Activated T-cell treated with anti-CD3 and anti-CD28 coated beads, Interleukin-2, amount 50 U/mL, for 24 hours (primary cell): ENCODE results near the gene NAB1.
"Not testable (repeated sequence)": the region's sequence is repeated elsewhere in the genome, so short reads cannot be mapped to it uniquely, and the experiment has no call there.

Experiments used
- DNase-seq: peaks from one replicate; pipeline ENCODE4 v3.0.0-alpha.2; 2020
- H3K27ac Mint-ChIP-seq: 2 replicates; pipeline ENCODE4 v1.8.0; 2020; ENCODE audit warnings: mild to moderate bottlenecking, mixed read lengths
- H3K27me3 Mint-ChIP-seq: 2 replicates; pipeline ENCODE4 v1.8.0; 2020; ENCODE audit warnings: mixed read lengths
- H3K36me3 Mint-ChIP-seq: 2 replicates; pipeline ENCODE4 v1.8.0; 2020; ENCODE audit warnings: low read depth, mixed read lengths
- H3K4me1 Mint-ChIP-seq: 2 replicates; pipeline ENCODE4 v1.8.0; 2020; ENCODE audit warnings: low read depth, mixed read lengths
- H3K4me3 Mint-ChIP-seq: 2 replicates; pipeline ENCODE4 v1.8.0; 2020; ENCODE audit warnings: mild to moderate bottlenecking, moderate library complexity, mixed read lengths
- H3K9me3 Mint-ChIP-seq: 2 replicates; pipeline ENCODE4 v1.8.0; 2020; ENCODE audit warnings: mixed read lengths

Gene NAB1, protein sequence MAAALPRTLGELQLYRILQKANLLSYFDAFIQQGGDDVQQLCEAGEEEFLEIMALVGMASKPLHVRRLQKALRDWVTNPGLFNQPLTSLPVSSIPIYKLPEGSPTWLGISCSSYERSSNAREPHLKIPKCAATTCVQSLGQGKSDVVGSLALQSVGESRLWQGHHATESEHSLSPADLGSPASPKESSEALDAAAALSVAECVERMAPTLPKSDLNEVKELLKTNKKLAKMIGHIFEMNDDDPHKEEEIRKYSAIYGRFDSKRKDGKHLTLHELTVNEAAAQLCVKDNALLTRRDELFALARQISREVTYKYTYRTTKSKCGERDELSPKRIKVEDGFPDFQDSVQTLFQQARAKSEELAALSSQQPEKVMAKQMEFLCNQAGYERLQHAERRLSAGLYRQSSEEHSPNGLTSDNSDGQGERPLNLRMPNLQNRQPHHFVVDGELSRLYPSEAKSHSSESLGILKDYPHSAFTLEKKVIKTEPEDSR

DNA sequence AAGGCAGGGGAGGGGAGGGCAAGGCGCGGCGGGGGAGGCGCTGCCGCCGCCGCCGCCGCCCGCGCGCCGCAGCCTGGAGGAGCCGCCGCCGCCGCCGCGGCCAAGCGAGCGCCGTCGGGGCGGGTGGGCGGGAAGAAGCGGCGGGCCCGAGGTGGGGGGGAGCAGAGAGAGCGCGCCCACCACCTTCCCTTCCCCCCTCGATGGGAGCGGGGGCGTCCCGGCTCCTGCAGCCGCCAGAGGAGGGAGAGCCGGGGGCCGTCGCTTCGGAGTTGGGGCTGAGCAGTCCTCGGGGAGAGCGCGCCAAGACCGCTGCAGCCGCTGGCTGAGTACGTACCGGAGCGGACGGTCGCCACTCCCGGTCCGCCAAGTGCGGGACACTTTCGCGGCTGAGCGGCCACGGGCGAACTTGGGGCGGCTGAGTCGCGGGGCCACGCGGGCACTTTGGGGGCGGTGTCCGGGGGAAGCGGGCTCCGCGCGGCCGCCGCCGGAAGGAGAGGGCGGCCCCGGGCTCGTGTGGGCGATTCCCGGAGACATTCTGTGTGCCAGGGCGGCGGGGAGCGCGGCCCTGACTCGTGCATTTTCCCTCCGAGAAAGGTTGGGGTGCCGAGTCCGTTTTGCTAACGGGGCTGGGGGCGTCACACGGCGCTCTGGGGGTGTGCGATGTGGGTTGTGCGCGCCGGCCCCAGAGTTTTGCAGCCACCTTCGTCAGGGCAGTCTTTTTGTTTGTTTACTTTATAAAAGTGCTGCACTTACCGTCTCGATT, at the start of gene NAB1:
TSS of gene NAB1 (plus strand) at position 49 of the 763 bp plus-strand sequence. CDS start 10,094 bp downstream, outside the sequence.
- Mint-ChIP-seq H3K27ac (peak within 1 kb of the TSS; percentile 97), H3K9me3 (no peaks in the 10 kb centered on the region), H3K36me3 (peaks cover 22% of the 10 kb centered on the region), H3K4me3 (peak within 1 kb of the TSS; percentile 85), H3K27me3 (no peaks in the 10 kb centered on the region), H3K4me1 (peaks cover 46% of the 10 kb centered on the region)
- peak; percentile 80 for DNase-seq

DNA sequence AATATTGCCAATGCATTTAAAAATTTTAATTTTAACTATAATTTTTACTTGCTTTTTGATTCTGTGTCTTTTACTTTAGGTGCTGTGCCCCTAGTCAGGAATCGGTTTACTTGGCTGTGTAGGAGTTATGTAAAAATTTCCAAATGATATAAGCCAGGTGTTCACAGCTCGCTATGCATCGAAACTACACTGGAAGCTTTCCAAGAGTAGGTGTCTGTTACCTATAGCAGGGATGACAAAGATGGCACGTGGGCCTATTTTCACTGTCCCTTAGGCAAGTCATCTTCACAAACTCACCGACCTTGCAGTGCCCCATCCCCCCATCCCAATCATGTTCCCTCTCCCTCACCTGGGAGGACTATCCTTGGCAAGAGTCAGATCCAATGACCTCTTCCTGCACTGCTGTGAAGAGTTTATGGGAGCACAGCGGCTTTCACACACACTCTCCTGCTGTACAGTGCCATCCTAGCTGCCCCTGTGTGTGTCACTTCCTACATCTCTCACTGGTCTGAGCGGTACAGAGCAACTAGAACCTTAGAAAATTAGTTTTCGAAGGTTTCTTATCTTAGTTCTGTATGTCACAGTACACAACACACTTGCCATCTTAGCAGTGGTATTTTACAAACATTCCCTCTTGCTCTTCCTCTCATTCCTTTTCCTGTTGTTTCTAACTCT, 49.2 kb upstream of the NAB1 start:
- Mint-ChIP-seq H3K4me3 (no peak overlapping the region), H3K9me3 (no peaks in the 10 kb centered on the region), H3K4me1 (peaks cover 15% of the 10 kb centered on the region), H3K27me3 (no peaks in the 10 kb centered on the region), H3K36me3 (no peaks in the 10 kb centered on the region), H3K27ac (no peak overlapping the region)
- no peak for DNase-seq

DNA sequence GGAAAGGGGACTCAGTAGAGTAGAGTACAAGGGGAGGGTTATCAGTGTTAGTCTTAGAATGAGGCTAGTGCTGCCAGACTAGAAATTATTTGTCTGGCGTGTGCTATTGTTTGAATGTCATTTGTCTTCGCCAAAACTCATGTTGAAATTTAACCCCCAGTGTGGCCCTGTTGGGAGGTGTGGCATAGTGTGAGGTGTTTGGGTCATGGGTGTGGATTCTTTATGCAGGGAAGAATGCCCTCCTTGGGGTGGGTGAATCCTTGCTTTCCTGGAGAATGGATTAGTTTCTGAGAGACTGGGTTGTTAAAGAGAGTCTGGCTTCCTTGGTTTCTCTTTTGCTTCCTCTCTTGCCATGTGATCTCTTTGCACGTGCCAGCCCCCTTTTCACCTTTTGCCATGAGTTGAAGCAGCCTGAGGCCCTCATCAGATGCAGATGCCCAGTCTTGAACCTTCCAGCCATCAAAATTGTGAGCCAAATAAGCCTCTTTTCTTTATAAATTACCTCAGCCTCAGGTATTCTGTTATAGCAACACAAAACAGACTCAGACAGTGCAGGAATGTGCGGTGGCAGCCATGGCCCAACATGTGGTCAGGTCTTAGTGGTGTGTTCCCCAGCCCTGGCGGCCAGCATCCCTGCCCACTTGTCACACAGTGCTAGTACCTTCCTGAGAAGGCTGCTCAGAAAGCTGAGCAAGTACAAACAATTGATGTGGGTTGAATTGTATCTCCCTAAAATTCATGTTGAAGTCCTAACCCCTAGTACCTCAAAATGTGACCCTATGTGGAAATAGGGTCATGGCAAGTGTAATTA, 48.4 kb upstream of the NAB1 start:
- Mint-ChIP-seq H3K4me1 (peaks cover 15% of the 10 kb centered on the region), H3K36me3 (no peaks in the 10 kb centered on the region), H3K9me3 (no peaks in the 10 kb centered on the region), H3K27ac (no peak overlapping the region), H3K27me3 (no peaks in the 10 kb centered on the region), H3K4me3 (no peak overlapping the region)
- DNase-seq, result no peak

DNA sequence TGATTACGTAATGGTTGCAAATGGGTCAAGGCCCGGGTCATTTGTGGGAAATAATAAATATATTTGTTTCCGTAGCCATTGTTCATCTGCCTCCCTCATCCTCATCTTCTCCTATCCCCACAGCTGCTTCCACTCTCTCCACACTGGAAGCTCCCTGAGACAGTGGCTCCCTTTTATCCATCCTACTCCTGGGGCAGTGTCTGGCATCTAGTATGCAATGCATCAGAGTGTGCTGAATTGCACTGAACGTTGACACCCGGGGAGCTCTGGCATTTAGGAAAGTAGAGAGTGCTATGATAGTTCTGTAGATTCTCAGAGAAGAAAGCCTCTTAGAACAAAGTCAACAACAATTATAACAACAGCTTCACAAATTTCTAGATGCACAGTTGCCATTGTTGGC, 45.5 kb upstream of the NAB1 start:
- peaks cover 17% of the 10 kb centered on the region for H3K4me1 Mint-ChIP-seq
- no peak overlapping the region for H3K27ac Mint-ChIP-seq
- H3K9me3 Mint-ChIP-seq, result no peaks in the 10 kb centered on the region
- no peak for DNase-seq
- no peaks in the 10 kb centered on the region for H3K36me3 Mint-ChIP-seq
- H3K27me3 Mint-ChIP-seq, result no peaks in the 10 kb centered on the region
- H3K4me3 Mint-ChIP-seq, result no peak overlapping the region

DNA sequence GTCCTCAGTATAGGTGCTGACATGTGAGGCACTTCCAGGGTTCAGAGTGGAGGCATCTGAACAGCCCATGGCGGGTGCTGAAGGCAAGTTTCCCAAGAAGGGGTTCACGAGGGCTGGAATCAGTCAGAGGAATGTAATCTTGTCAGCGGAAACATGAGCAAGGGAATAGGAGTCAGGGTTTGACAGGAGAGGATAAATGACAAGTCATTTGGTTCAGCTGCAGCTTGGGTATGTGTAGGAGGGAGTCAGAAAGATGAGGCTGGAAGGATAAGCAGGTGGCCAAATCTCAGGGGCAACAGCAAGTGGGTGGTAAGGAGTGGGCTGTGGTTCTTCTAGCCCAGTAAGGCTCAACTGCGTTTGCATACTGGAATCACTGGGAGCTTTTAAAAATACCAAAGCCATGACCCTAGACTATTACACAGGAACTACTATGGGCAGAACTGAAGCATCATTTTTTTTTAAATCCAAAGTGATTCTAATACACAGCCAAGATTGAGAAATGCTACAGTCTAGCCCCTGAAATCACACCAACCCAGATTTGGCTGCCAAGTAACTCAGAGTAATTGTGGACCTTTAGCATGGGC, 41.8 kb upstream of the NAB1 start:
- H3K36me3 Mint-ChIP-seq, result no peaks in the 10 kb centered on the region
- no peaks in the 10 kb centered on the region for H3K9me3 Mint-ChIP-seq
- peaks cover 1% of the 10 kb centered on the region for H3K4me1 Mint-ChIP-seq
- H3K27me3 Mint-ChIP-seq, result no peaks in the 10 kb centered on the region
- H3K27ac Mint-ChIP-seq, result no peak overlapping the region
- no peak overlapping the region for H3K4me3 Mint-ChIP-seq
- no peak for DNase-seq

DNA sequence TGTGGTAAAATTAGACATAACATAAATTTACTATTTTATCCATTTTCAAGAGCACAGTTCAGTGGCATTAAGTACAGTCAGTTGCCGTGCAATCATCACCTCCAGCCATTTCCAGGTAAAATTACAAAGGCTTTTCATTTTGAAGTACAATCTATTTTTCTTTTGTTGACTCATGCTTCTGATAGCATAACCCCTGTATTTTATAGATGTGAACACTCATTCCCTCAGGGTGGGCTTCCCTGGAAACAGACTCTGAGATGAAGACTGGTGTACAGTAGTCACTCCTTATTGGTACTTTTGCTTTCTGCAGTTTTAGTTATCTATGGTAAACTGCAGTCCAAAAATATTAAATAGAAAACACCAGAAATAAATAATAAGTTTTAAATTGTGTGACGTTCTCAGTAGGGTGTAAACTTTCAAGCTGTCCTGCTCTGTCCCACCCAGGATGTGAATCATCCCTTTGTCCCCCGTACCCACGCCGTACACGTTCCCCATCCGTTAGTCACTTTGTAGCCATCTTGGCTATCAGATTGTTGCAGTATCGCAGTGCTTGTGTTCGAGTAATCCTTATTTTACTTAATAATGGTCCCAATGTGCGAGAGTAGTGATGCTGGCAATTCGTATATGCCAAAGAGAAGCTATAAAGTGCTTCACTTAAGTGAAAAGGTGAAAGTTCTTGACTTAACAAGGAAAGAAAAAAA, 41.1 kb upstream of the NAB1 start:
- no peaks in the 10 kb centered on the region for H3K27me3 Mint-ChIP-seq
- DNase-seq, result no peak
- H3K9me3 Mint-ChIP-seq, result no peaks in the 10 kb centered on the region
- no peak overlapping the region for H3K4me3 Mint-ChIP-seq
- no peaks in the 10 kb centered on the region for H3K36me3 Mint-ChIP-seq
- H3K27ac Mint-ChIP-seq, result no peak overlapping the region
- peaks cover 1% of the 10 kb centered on the region for H3K4me1 Mint-ChIP-seq

DNA sequence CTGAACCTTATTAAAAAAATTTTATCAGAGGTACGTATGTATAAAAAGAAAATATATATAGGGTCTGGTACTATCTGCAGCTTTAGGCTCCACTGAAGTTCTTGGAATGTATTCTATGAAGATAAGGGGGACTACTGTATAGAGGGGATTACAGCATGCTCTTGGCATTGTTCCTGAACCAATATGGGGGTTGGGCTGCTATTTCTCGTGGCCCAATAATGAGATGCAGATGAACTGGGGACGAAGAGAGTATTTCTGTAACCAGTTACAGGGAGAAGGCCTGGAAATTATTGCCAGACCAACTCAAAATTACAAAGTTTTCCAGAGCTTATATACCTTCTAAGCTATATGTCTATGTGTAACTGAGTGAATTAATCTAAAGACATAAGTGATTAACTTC, 40.0 kb upstream of the NAB1 start:
- not testable (repeated sequence) for H3K27ac Mint-ChIP-seq, DNase-seq, H3K9me3 Mint-ChIP-seq, H3K27me3 Mint-ChIP-seq, H3K4me3 Mint-ChIP-seq, H3K4me1 Mint-ChIP-seq, H3K36me3 Mint-ChIP-seq

DNA sequence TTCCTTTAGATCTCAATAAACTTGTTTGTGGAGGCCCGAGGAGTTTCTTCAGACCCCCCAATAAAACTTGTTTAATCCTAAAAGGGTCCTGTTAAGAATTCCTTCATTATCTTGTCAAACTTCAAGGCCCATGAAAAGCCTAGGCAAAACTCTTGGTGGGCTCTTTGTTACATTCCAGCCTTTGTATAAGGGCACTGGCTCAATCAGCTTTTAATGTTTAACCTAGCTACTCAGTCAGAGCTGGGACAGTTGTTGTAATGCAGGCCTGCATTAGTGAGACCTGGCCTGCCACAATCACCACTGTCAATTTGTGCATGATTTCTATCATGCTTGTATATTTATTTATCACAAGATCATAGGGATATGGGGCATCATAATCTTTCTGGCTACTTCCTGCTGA, 39.5 kb upstream of the NAB1 start:
- not testable (repeated sequence) for H3K4me1 Mint-ChIP-seq, H3K27me3 Mint-ChIP-seq, H3K9me3 Mint-ChIP-seq

DNA sequence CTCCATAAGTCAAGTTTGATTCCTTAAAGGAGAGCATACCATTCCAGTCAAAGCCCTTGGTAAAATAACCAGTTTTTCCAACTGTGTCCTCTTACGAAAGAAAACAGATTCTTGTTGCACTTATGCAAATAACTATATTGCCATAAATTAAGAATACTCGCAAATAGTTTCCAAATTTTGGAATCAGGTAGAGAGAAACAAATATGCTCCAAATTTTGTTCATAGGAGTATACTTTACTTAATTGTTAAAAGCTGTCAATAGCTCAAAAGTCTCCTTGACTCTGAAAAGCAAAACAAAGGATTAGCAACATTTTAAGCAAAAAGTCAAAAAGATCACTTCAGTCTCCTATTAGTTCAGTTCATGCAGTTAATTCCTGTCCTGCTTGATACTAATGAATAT, 38.4 kb upstream of the NAB1 start:
- not testable (repeated sequence) for H3K36me3 Mint-ChIP-seq

More for the DNA sequence above, 39.5 kb upstream of the NAB1 start:
- H3K36me3 Mint-ChIP-seq, H3K27ac Mint-ChIP-seq, H3K4me3 Mint-ChIP-seq, DNase-seq: not testable (repeated sequence)

DNA sequence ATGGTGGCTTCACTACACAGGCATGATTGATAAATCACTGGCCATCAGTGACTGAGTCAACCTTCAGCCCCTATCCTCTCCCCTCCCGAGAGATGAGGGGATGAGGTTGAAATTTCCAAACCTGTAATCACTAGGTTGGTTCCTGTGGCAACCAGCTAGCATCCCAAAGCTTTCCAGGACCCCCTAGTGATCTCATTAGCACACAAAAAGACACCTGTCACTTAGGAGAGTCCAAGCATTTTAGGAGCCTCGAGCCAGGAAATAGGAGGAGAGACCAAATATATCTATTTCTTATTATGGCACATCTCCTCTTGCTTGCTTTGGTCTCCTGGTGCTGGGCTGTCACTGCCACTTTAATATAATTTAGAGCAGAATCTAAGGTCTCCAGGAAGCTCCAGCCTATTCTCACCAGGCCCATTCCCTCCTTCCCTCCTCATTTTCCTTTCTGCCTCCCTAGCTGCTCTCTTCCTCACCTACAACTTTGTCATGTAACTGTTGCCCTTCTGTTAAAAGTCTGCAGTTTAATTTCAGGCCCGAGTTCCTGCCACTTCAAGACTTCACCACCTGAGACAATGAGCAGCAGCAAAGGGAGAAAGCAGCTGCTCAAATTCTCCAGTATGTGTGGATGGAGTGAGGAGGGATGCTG, 33.2 kb upstream of the NAB1 start:
- H3K4me1 Mint-ChIP-seq, result no peaks in the 10 kb centered on the region
- H3K27me3 Mint-ChIP-seq, result no peaks in the 10 kb centered on the region
- H3K36me3 Mint-ChIP-seq, result no peaks in the 10 kb centered on the region
- H3K4me3 Mint-ChIP-seq, result no peak overlapping the region
- H3K9me3 Mint-ChIP-seq, result peaks cover 1% of the 10 kb centered on the region
- no peak overlapping the region for H3K27ac Mint-ChIP-seq
- DNase-seq, result no peak

More for the DNA sequence above, 38.4 kb upstream of the NAB1 start:
- H3K4me1 Mint-ChIP-seq, H3K27ac Mint-ChIP-seq, H3K9me3 Mint-ChIP-seq, DNase-seq, H3K27me3 Mint-ChIP-seq, H3K4me3 Mint-ChIP-seq: not testable (repeated sequence)

DNA sequence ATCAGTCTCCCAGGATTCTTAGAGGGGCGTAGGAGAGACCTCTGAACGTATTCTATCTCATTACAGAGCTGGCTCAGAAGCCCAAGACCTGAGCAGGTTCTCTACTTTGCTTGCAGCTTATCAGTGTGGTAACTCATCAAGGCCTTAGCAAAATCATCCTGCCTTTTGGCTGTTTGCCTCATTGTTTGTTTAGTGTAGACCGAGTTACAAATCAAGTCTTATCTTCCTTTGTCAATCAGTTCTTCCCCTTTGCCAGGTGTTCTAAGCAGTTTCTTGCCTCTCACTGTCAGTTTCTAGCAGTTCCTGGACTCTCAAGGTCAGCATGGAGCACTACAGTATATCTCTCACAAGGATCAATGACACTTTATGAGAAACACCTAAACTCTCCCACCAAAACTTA, 30.9 kb upstream of the NAB1 start:
- Mint-ChIP-seq H3K4me1 (no peaks in the 10 kb centered on the region), H3K9me3 (peaks cover 1% of the 10 kb centered on the region), H3K27me3 (no peaks in the 10 kb centered on the region), H3K36me3 (no peaks in the 10 kb centered on the region), H3K4me3 (no peak overlapping the region), H3K27ac (no peak overlapping the region)
- no peak for DNase-seq

DNA sequence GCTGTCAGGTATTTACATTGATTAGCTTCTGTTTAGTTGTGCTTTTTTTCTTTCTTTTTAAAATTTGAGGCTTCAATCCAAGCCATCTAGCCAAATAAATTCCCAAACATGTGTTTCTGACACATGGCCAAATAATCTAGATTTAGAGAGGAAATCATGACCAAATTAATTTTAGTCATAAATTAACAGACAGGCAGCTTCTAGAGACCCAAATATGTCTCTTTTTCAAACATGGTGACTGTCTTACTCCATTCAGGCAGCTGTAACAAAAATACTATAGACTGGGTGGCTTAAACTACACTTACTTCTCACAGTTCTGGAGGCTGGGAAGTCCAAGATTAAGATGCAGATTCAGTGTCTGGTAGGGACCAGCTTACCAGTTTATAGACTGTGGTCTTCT, 23.2 kb upstream of the NAB1 start:
- Mint-ChIP-seq H3K9me3 (peaks cover 6% of the 10 kb centered on the region), H3K4me1 (peaks cover 23% of the 10 kb centered on the region), H3K27ac (no peak overlapping the region), H3K4me3 (no peak overlapping the region), H3K36me3 (no peaks in the 10 kb centered on the region), H3K27me3 (peaks cover 4% of the 10 kb centered on the region)
- DNase-seq, result no peak

DNA sequence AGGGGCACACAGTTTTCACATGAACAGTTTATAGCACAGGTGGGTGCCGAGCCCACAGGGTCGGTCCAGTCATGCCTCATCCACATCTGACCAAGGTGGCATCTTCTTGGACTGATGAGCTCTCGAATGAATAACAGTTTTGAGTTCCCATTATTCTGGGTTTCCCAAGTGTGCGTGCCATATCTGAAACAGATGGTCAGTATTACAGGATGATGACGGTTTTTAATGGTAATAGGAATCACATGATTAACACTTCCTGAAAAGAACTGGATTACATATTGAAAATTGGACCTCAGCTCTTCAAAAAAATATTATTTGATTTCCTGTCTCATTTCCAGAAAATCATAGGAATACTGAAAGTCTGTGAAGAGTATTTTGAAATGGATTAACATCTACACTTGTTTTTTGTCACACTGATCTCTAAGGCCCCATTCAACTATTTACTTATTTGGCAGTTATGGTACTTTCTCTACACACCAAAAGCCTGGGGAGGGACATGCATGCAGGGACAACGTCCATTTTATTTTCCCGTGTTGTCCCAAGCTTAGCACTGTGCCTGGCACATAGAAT, 22.2 kb upstream of the NAB1 start:
- Mint-ChIP-seq H3K4me3 (no peak overlapping the region), H3K4me1 (peaks cover 23% of the 10 kb centered on the region), H3K36me3 (no peaks in the 10 kb centered on the region), H3K9me3 (peaks cover 6% of the 10 kb centered on the region), H3K27ac (no peak overlapping the region), H3K27me3 (peaks cover 4% of the 10 kb centered on the region)
- DNase-seq, result no peak
